Measurements from ENCODE around the gene RXFP2. TPM values are rescaled to one million over a fixed set of nuclear protein-coding genes. Genes with fewer than 3 reads are reported as not detected.

The RXFP2 gene
- total RNA-seq, 2 donors from 2014 or later = not detected

DNA sequence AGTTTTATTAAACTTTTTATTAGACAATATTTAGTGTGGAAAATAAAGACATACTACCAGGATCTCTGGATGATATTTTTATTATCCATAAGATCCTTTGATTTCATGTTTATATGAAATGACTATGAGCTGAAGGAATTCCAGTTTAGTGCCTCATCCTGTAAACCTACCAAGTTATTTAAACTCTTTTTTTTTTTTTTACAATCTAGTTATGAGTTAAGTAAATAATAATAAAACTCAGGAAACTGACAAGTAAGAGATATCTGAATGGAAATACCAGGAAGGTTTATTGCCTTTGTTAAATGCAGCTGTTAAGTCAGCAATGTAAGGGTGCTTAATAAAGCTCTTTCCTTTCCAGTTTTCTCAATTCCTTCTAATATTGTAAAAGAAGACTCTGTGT is 53.9 kb downstream of the RXFP2 start:
- Histone ChIP-seq H3K4me1 (ENCODE audit: control insufficient read depth, insufficient read depth, low read length) (no peaks in the 10 kb centered on the region), H3K27me3 (ENCODE audit: control insufficient read depth, insufficient read depth, low read length, poor library complexity, severe bottlenecking) (no peaks in the 10 kb centered on the region), H3K36me3 (ENCODE audit: control insufficient read depth, insufficient read depth, low read length) (no peaks in the 10 kb centered on the region), H3K27ac (ENCODE audit: low read depth, low read length) (no peak overlapping the region), H3K9ac (ENCODE audit: extremely low read depth, low read length, poor library complexity, severe bottlenecking) (no peak overlapping the region), H3K4me3 (ENCODE audit: low read length) (no peak overlapping the region), H3K9me3 (ENCODE audit: control insufficient read depth, low read length) (no peaks in the 10 kb centered on the region)
- H3K27me3 Mint-ChIP-seq (ENCODE audit: insufficient read depth) = no peaks in the 10 kb centered on the region
- TF ChIP-seq, protein P1, sequence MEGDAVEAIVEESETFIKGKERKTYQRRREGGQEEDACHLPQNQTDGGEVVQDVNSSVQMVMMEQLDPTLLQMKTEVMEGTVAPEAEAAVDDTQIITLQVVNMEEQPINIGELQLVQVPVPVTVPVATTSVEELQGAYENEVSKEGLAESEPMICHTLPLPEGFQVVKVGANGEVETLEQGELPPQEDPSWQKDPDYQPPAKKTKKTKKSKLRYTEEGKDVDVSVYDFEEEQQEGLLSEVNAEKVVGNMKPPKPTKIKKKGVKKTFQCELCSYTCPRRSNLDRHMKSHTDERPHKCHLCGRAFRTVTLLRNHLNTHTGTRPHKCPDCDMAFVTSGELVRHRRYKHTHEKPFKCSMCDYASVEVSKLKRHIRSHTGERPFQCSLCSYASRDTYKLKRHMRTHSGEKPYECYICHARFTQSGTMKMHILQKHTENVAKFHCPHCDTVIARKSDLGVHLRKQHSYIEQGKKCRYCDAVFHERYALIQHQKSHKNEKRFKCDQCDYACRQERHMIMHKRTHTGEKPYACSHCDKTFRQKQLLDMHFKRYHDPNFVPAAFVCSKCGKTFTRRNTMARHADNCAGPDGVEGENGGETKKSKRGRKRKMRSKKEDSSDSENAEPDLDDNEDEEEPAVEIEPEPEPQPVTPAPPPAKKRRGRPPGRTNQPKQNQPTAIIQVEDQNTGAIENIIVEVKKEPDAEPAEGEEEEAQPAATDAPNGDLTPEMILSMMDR (conservative IDR thresholded peaks at IDR 0.05) = no peak
- H3K4me1 Mint-ChIP-seq = no peaks in the 10 kb centered on the region
- H3K27ac Mint-ChIP-seq = no peak overlapping the region
- DNase-seq = no peak
- no peaks in the 10 kb centered on the region for H3K9me3 Mint-ChIP-seq
- no peaks in the 10 kb centered on the region for H3K36me3 Mint-ChIP-seq (ENCODE audit: low read depth)
- no peak overlapping the region for H3K4me3 Mint-ChIP-seq

DNA sequence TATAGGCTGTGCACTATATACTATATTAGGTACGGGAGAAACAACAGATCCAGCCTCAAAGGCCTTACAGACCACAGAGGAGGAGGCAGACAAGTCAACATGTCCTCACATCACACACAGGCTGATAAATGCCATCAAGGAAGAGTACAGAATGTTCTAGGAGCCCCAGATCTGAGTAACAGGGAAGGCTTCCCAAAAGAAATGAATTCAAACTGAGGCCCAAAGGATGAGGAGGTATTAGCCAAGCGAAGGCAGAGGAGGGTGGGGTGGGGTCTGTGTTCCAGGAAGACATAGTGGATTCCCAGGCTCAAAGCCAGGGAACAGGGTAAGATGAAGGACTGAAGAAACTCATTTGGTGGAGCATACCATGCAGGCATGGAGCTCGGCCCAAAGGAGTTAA is 55.1 kb downstream of the RXFP2 start:
- H3K27ac ChIP-seq (ENCODE audit: low read depth, low read length) = no peak overlapping the region
- no peaks in the 10 kb centered on the region for H3K4me1 Mint-ChIP-seq
- H3K36me3 Mint-ChIP-seq (ENCODE audit: low read depth) = no peaks in the 10 kb centered on the region
- WGBS, 2 experiments (ENCODE audit: insufficient coverage in 1 of 2, insufficient read length in 1 of 2) = 92 to 100% methylated on average over 1 to 2 of the region's 3 CpGs
- H3K9me3 ChIP-seq (ENCODE audit: control insufficient read depth, low read length) = no peaks in the 10 kb centered on the region
- H3K27me3 ChIP-seq (ENCODE audit: control insufficient read depth, insufficient read depth, low read length, poor library complexity, severe bottlenecking) = no peaks in the 10 kb centered on the region
- H3K27me3 Mint-ChIP-seq (ENCODE audit: insufficient read depth) = no peaks in the 10 kb centered on the region
- H3K9ac ChIP-seq (ENCODE audit: extremely low read depth, low read length, poor library complexity, severe bottlenecking) = no peak overlapping the region
- H3K9me3 Mint-ChIP-seq = no peaks in the 10 kb centered on the region
- no peaks in the 10 kb centered on the region for H3K4me1 ChIP-seq (ENCODE audit: control insufficient read depth, insufficient read depth, low read length)
- no peak overlapping the region for H3K4me3 ChIP-seq (ENCODE audit: low read length)
- no peak overlapping the region for H3K4me3 Mint-ChIP-seq
- H3K27ac Mint-ChIP-seq = no peak overlapping the region
- TF ChIP-seq, protein P1 (conservative IDR thresholded peaks at IDR 0.05) = no peak
- H3K36me3 ChIP-seq (ENCODE audit: control insufficient read depth, insufficient read depth, low read length) = no peaks in the 10 kb centered on the region
- DNase-seq = no peak

DNA sequence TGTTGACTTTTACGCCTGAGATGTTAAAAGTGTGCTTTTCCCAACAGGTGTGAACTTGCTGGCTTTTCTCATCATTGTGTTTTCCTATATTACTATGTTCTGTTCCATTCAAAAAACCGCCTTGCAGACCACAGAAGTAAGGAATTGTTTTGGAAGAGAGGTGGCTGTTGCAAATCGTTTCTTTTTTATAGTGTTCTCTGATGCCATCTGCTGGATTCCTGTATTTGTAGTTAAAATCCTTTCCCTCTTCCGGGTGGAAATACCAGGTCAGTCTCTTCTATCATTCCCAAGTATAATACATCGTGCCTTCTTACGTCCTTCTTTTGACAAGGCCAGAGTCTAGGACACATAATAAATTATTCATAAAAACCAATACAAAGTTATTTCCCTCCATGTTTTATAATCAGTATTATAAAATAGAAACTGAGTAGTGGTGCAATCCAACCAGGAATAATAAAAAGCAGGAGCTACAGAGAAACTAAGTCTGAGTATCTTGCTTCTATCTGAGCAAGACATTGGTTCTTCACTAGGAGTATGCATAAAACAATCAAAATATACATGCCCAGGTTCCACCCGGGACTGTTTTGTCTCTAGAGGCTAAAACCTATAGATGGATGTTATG is 57.9 kb downstream of the RXFP2 start:
- 50 to 57% methylated on average over 4 to 7 of the region's 7 CpGs for WGBS, 2 experiments (ENCODE audit: insufficient coverage in 1 of 2, insufficient read length in 1 of 2)
- no peak overlapping the region for H3K9ac ChIP-seq (ENCODE audit: extremely low read depth, low read length, poor library complexity, severe bottlenecking)
- H3K4me1 ChIP-seq (ENCODE audit: control insufficient read depth, insufficient read depth, low read length) = no peaks in the 10 kb centered on the region
- H3K4me1 Mint-ChIP-seq = no peaks in the 10 kb centered on the region
- H3K27me3 Mint-ChIP-seq (ENCODE audit: insufficient read depth) = no peaks in the 10 kb centered on the region
- H3K4me3 Mint-ChIP-seq = no peak overlapping the region
- H3K27ac Mint-ChIP-seq = no peak overlapping the region
- H3K4me3 ChIP-seq (ENCODE audit: low read length) = no peak overlapping the region
- no peaks in the 10 kb centered on the region for H3K27me3 ChIP-seq (ENCODE audit: control insufficient read depth, insufficient read depth, low read length, poor library complexity, severe bottlenecking)
- H3K36me3 ChIP-seq (ENCODE audit: control insufficient read depth, insufficient read depth, low read length) = no peaks in the 10 kb centered on the region
- no peak overlapping the region for H3K27ac ChIP-seq (ENCODE audit: low read depth, low read length)
- H3K36me3 Mint-ChIP-seq (ENCODE audit: low read depth) = no peaks in the 10 kb centered on the region
- DNase-seq = no peak
- TF ChIP-seq, protein P1 (conservative IDR thresholded peaks at IDR 0.05) = peak; percentile 68
- peaks cover 3% of the 10 kb centered on the region for H3K9me3 Mint-ChIP-seq
- H3K9me3 ChIP-seq (ENCODE audit: control insufficient read depth, low read length) = no peaks in the 10 kb centered on the region
